HepG2 (cell line): ENCODE data around the gene RAPH1.

ENCODE experiments used
- POLR2AphosphoS5 ChIP-seq: IDR thresholded peaks from 2 replicates; pipeline ENCODE4 v1.6.1; 2012; ENCODE audit warnings: low read depth, low read length
- RAD51 ChIP-seq: fragments of 450-650 bp; IDR thresholded peaks from 2 replicates; pipeline ENCODE4 v1.6.1; 2016; ENCODE audit warnings: borderline replicate concordance
- TAF15 ChIP-seq: fragments of 200-400 bp; formaldehyde crosslinking; IDR thresholded peaks from one replicate; pipeline ENCODE4 v1.6.1; 2018; ENCODE audit warnings: mild to moderate bottlenecking, low read depth, low read length; ENCODE audit not compliant: poor library complexity, severe bottlenecking
- ZNF121 ChIP-seq: sonication (generic); formaldehyde crosslinking; IDR thresholded peaks from 2 replicates; pipeline ENCODE4 v1.5.0; 2020; ENCODE audit warnings: mild to moderate bottlenecking, missing genetic modification reagents
- ZNF180 ChIP-seq: sonication (generic); formaldehyde crosslinking; IDR thresholded peaks from 2 replicates; pipeline ENCODE4 v1.4.0; 2020; ENCODE audit warnings: low read depth, missing genetic modification reagents, borderline replicate concordance
- ZNF24 ChIP-seq: fragments of 450-650 bp; IDR thresholded peaks from 2 replicates; pipeline ENCODE4 v1.6.1; 2017; ENCODE audit warnings: antibody characterized with exemption, mild to moderate bottlenecking
- ZNF619 ChIP-seq: sonication (generic); formaldehyde crosslinking; IDR thresholded peaks from 2 replicates; pipeline ENCODE4 v1.4.0; 2020; ENCODE audit warnings: mild to moderate bottlenecking, missing genetic modification reagents
- ZZZ3 ChIP-seq: sonication (generic); formaldehyde crosslinking; IDR thresholded peaks from 2 replicates; pipeline ENCODE4 v1.4.0; 2020; ENCODE audit warnings: missing genetic modification reagents, mild to moderate bottlenecking, borderline replicate concordance
- TF ChIP-seq, protein P1 (sequence below): sonication (generic); formaldehyde crosslinking; IDR thresholded peaks from 2 replicates; pipeline ENCODE4 v1.5.0; 2020; ENCODE audit warnings: mild to moderate bottlenecking, missing genetic modification reagents, moderate library complexity
- TF ChIP-seq, protein P2 (sequence below): sonication (generic); formaldehyde crosslinking; IDR thresholded peaks from 2 replicates; pipeline ENCODE4 v1.5.1; 2020; ENCODE audit warnings: missing genetic modification reagents, mild to moderate bottlenecking, borderline replicate concordance

DNA sequence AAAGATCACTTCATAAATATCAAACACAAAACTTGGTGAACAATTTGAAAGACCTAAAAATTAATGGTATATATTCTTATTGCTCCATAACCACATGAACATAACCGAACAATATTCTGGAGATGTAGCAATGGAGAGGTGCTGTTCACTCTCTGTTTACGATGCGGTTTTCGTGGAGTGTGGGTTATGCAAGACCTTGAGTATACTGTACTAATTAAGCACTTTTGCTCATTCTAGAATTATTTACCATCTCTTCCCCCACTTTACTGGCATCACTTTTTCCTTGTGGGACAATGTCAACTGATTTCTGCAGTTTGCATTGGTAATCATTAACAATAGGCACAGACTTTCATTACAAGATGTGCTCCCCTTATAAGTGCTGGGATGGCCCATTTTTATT is 97.6 kb downstream of the RAPH1 start:
- TF ChIP-seq, protein P1, sequence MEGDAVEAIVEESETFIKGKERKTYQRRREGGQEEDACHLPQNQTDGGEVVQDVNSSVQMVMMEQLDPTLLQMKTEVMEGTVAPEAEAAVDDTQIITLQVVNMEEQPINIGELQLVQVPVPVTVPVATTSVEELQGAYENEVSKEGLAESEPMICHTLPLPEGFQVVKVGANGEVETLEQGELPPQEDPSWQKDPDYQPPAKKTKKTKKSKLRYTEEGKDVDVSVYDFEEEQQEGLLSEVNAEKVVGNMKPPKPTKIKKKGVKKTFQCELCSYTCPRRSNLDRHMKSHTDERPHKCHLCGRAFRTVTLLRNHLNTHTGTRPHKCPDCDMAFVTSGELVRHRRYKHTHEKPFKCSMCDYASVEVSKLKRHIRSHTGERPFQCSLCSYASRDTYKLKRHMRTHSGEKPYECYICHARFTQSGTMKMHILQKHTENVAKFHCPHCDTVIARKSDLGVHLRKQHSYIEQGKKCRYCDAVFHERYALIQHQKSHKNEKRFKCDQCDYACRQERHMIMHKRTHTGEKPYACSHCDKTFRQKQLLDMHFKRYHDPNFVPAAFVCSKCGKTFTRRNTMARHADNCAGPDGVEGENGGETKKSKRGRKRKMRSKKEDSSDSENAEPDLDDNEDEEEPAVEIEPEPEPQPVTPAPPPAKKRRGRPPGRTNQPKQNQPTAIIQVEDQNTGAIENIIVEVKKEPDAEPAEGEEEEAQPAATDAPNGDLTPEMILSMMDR (CRISPR knock-in tag), result no peak
- TF ChIP-seq ZNF121 (CRISPR knock-in tag), result no peak
- no peak for TF ChIP-seq ZNF24
- TF ChIP-seq POLR2AphosphoS5, result no peak
- TF ChIP-seq RAD51, result no peak
- TF ChIP-seq, protein P2, sequence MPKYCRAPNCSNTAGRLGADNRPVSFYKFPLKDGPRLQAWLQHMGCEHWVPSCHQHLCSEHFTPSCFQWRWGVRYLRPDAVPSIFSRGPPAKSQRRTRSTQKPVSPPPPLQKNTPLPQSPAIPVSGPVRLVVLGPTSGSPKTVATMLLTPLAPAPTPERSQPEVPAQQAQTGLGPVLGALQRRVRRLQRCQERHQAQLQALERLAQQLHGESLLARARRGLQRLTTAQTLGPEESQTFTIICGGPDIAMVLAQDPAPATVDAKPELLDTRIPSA, result no peak
- no peak for TF ChIP-seq ZZZ3 (CRISPR knock-in tag)
- no peak for TF ChIP-seq TAF15
- no peak for TF ChIP-seq ZNF180 (CRISPR knock-in tag)
- TF ChIP-seq ZNF619, result no peak
